Lower lobe of right lung (tissue), 2 donors: Measurements from ENCODE around the gene TRIM31. TPM values are rescaled to one million over a fixed set of nuclear protein-coding genes. Genes with fewer than 3 reads are reported as not detected.

Source experiments
- ATAC-seq, 2 donors: fragments of 200-7000 bp; cut with Tn5 transposase; one replicate each; pipeline ENCODE4 v1.9.1; 2020 to 2022; ENCODE audit warnings: mild to moderate bottlenecking in 2 of 2, moderate library complexity in 2 of 2
- DNase-seq: peaks from one replicate; pipeline ENCODE4 v3.0.0-alpha.2; 2020
- H3K27ac ChIP-seq: fragments of 200-600 bp; one replicate; pipeline ENCODE4 v1.8.0; 2022
- H3K27me3 ChIP-seq: fragments of 200-600 bp; one replicate; pipeline ENCODE4 v1.8.0; 2022; ENCODE audit warnings: low read depth
- H3K36me3 ChIP-seq: fragments of 200-600 bp; one replicate; pipeline ENCODE4 v1.8.0; 2022; ENCODE audit warnings: mild to moderate bottlenecking
- H3K4me1 ChIP-seq: fragments of 200-600 bp; one replicate; pipeline ENCODE4 v1.8.0; 2022
- H3K4me3 ChIP-seq: fragments of 200-600 bp; one replicate; pipeline ENCODE4 v1.8.0; 2022; ENCODE audit warnings: mild to moderate bottlenecking
- H3K9me3 ChIP-seq: fragments of 200-600 bp; one replicate; pipeline ENCODE4 v1.8.0; 2022
- CTCF ChIP-seq: fragments of 200-600 bp; IDR thresholded peaks from one replicate; pipeline ENCODE4 v1.8.0; 2022; ENCODE audit warnings: antibody characterized with exemption, mild to moderate bottlenecking
- intact Hi-C: fragments of 100-400 bp; cut with DNase I; formaldehyde crosslinking; loops from one replicate; pipeline ENCODE4 v1.11.0; 2022
- total RNA-seq: library from RNA; stranded (reverse); fragmentation: NEBNext Ultra II Directional; extraction: Animal tissue kit (Norgen Biotek cat#: 25700); gene quantifications from one replicate; pipeline ENCODE4 v1.2.1, GENCODE V29; 2021
- donor health status: DM: no; HTN: yes; CAD: no; lungs with severe emphysema.

Gene TRIM31
- total RNA-seq, 1 donor from 2014 or later = 0.62 TPM

GRCh38 chr6:30116724-30117123 is 3.8 kb upstream of the TRIM31 start:
- Histone ChIP-seq H3K4me3 (no peak overlapping the region), H3K36me3 (no peaks in the 10 kb centered on the region), H3K27me3 (peaks cover 10% of the 10 kb centered on the region), H3K9me3 (no peaks in the 10 kb centered on the region), H3K4me1 (no peaks in the 10 kb centered on the region), H3K27ac (no peak overlapping the region)
- no peak for TF ChIP-seq CTCF
- DNase-seq = no peak
- ATAC-seq = no peak
- intact Hi-C loops = no loop called here

- H3K36me3 ChIP-seq = no peaks in the 10 kb centered on the region
- H3K27me3 ChIP-seq = peaks cover 35% of the 10 kb centered on the region
- no peaks in the 10 kb centered on the region for H3K9me3 ChIP-seq
- intact Hi-C loops = no loop called here
- TF ChIP-seq CTCF = no peak
- H3K4me3 ChIP-seq = no peak overlapping the region
- no peak overlapping the region for H3K27ac ChIP-seq
- ATAC-seq (no peak), DNase-seq (no peak)
- H3K4me1 ChIP-seq = no peaks in the 10 kb centered on the region
These were observed 951 bp upstream of the TRIM31 start for GRCh38 chr6:30113841-30114240.

- Histone ChIP-seq H3K4me3 (no peak overlapping the region), H3K27me3 (peaks cover 35% of the 10 kb centered on the region), H3K4me1 (no peaks in the 10 kb centered on the region), H3K9me3 (no peaks in the 10 kb centered on the region), H3K36me3 (no peaks in the 10 kb centered on the region), H3K27ac (no peak overlapping the region)
- DNase-seq (no peak), ATAC-seq (no peak)
- intact Hi-C loops = no loop called here
- TF ChIP-seq CTCF = no peak
These were observed 392 bp downstream of the TRIM31 start for GRCh38 chr6:30112402-30112994.

- Histone ChIP-seq H3K27me3 (peaks cover 39% of the 10 kb centered on the region), H3K4me1 (no peaks in the 10 kb centered on the region), H3K4me3 (no peak overlapping the region), H3K36me3 (no peaks in the 10 kb centered on the region), H3K27ac (no peak overlapping the region), H3K9me3 (no peaks in the 10 kb centered on the region)
- DNase-seq = no peak
- no peak for ATAC-seq
- TF ChIP-seq CTCF = no peak
- intact Hi-C loops = no loop called here
These were observed 1.5 kb downstream of the TRIM31 start for GRCh38 chr6:30111266-30111856.

GRCh38 chr6:30104661-30105060 is 8.2 kb downstream of the TRIM31 start:
- no peak for DNase-seq
- Histone ChIP-seq H3K27ac (no peak overlapping the region), H3K36me3 (no peaks in the 10 kb centered on the region), H3K4me1 (peaks cover 35% of the 10 kb centered on the region), H3K27me3 (peaks cover 11% of the 10 kb centered on the region), H3K9me3 (no peaks in the 10 kb centered on the region), H3K4me3 (no peak overlapping the region)
- no peak for ATAC-seq
- intact Hi-C loops = no loop called here
- TF ChIP-seq CTCF = no peak
